Stimulated activated CD8-positive, alpha-beta memory T cell treated with anti-CD3 and anti-CD28 coated beads, Interleukin-4, amount 100 ng/mL, for 48 hours (primary cell): ENCODE results near the gene MYRIP.

ENCODE experiments used
- DNase-seq: peaks from one replicate; pipeline ENCODE4 v3.0.0-alpha.2; 2020

MYRIP gene

GRCh38 chr3:40200692-40201316 is 391.4 kb downstream of the MYRIP start:
- no peak for DNase-seq

- DNase-seq, result no peak
These were observed 392.4 kb downstream of the MYRIP start for GRCh38 chr3:40201770-40202169.

GRCh38 chr3:40206522-40206921 is 397.1 kb downstream of the MYRIP start:
- no peak for DNase-seq

GRCh38 chr3:40207796-40208195 is 398.4 kb downstream of the MYRIP start:
- DNase-seq, result no peak

GRCh38 chr3:40208251-40208650 is 398.8 kb downstream of the MYRIP start:
- DNase-seq, result no peak

GRCh38 chr3:40211579-40211978 is 402.2 kb downstream of the MYRIP start:
- no peak for DNase-seq

- DNase-seq, result no peak
These were observed 404.1 kb downstream of the MYRIP start for GRCh38 chr3:40213556-40213955.

GRCh38 chr3:40215015-40215414 is 405.6 kb downstream of the MYRIP start:
- DNase-seq, result no peak

GRCh38 chr3:40216471-40216870 is 407.1 kb downstream of the MYRIP start:
- no peak for DNase-seq

- no peak for DNase-seq
These were observed 414.4 kb downstream of the MYRIP start for GRCh38 chr3:40223856-40224255.

GRCh38 chr3:40224796-40225515 is 415.5 kb downstream of the MYRIP start:
- DNase-seq, result no peak

GRCh38 chr3:40226636-40227035 is 417.2 kb downstream of the MYRIP start:
- no peak for DNase-seq

- DNase-seq, result no peak
These were observed 419.5 kb downstream of the MYRIP start for GRCh38 chr3:40228792-40229350.

- no peak for DNase-seq
These were observed 420.0 kb downstream of the MYRIP start for GRCh38 chr3:40229386-40229785.

GRCh38 chr3:40229963-40230362 is 420.6 kb downstream of the MYRIP start:
- DNase-seq, result no peak

- no peak for DNase-seq
These were observed 421.0 kb downstream of the MYRIP start for GRCh38 chr3:40230382-40230781.

- no peak for DNase-seq
These were observed 423.2 kb downstream of the MYRIP start for GRCh38 chr3:40232626-40233025.

- DNase-seq, result no peak
These were observed 427.8 kb downstream of the MYRIP start for GRCh38 chr3:40237159-40237558.

GRCh38 chr3:40237889-40238571 is 428.6 kb downstream of the MYRIP start:
- no peak for DNase-seq

- DNase-seq, result no peak
These were observed 431.5 kb downstream of the MYRIP start for GRCh38 chr3:40240921-40241320.

- DNase-seq, result no peak
These were observed 432.8 kb downstream of the MYRIP start for GRCh38 chr3:40242216-40242615.

GRCh38 chr3:40242638-40243037 is 433.2 kb downstream of the MYRIP start:
- no peak for DNase-seq

GRCh38 chr3:40243056-40243455 is 433.6 kb downstream of the MYRIP start:
- no peak for DNase-seq
